Measurements from ENCODE around the gene ROPN1B. TPM values are rescaled to one million over a fixed set of nuclear protein-coding genes. Genes with fewer than 3 reads are reported as not detected.

ROPN1B gene
- total and polyA plus RNA-seq, 2 experiments from 2014 or later = not detected

GRCh38 chr3:125958511-125959316 is 10.3 kb upstream of the ROPN1B start:
- H3K36me3 Mint-ChIP-seq (ENCODE audit: low read depth) = no peaks in the 10 kb centered on the region
- Histone ChIP-seq H2AFZ (no peak overlapping the region), H4K20me1 (replicated peaks; ENCODE audit: insufficient read depth) (no peaks in the 10 kb centered on the region; the same call in 1 of the 2 replicates), H3F3A (replicated peaks; ENCODE audit: low read depth) (no peaks in the 10 kb centered on the region), H3K27me3 (ENCODE audit: insufficient read depth) (peaks cover 10% of the 10 kb centered on the region), H3K36me3 (ENCODE audit: insufficient read depth) (no peaks in the 10 kb centered on the region), H3K4me2 (peak overlapping the region; percentile 57; the same call in 1 of the 2 replicates), H3K79me2 (replicated peaks; ENCODE audit: insufficient read depth) (no peaks in the 10 kb centered on the region), H3K9me2 (ENCODE audit: insufficient read depth) (no peaks in the 10 kb centered on the region), H3K4me1 (ENCODE audit: insufficient read depth) (no peaks in the 10 kb centered on the region), H3K27ac (ENCODE audit: low read depth) (no peak overlapping the region), H3K4me3 (peak overlapping the region; percentile 41; the same call in 1 of the 2 replicates)
- DNase-seq (ENCODE audit: low spot score) (peak; percentile 80), ATAC-seq (peak; percentile 69)
- peak overlapping the region; percentile 33; the same call in 1 of the 3 replicates for H3K4me3 Mint-ChIP-seq
- H3K27ac Mint-ChIP-seq = no peak overlapping the region
- no peak for TF ChIP-seq EZH2phosphoT487 (IDR thresholded peaks at IDR 0.05; ENCODE audit: unreplicated experiment)
- no peak for TF ChIP-seq CREB1 (CRISPR knock-in tag; IDR thresholded peaks at IDR 0.05; ENCODE audit: low read depth)
- TF ChIP-seq ZNF331 (CRISPR knock-in tag; IDR thresholded peaks at IDR 0.05; ENCODE audit: low read depth) = no peak
- no peak for TF ChIP-seq POLR2AphosphoS5 (IDR thresholded peaks at IDR 0.05; ENCODE audit: low read depth)
- TF ChIP-seq REST (IDR thresholded peaks at IDR 0.05; ENCODE audit: unreplicated experiment) = no peak
- no peak; a peak in 1 of 4 replicates for TF ChIP-seq CTCF (conservative IDR thresholded peaks at IDR 0.05; ENCODE audit: low read depth in 2 of 2)
- TF ChIP-seq ZNF462 (CRISPR knock-in tag; IDR thresholded peaks at IDR 0.05) = no peak
- no peak for TF ChIP-seq STAT1 (IDR thresholded peaks at IDR 0.05; ENCODE audit: unreplicated experiment)
- no peak for TF ChIP-seq JUNB (IDR thresholded peaks at IDR 0.05; ENCODE audit: unreplicated experiment)
- TF ChIP-seq ZNF114 (CRISPR knock-in tag; IDR thresholded peaks at IDR 0.05) = no peak
- TF ChIP-seq NANOG (IDR thresholded peaks at IDR 0.05; ENCODE audit: borderline replicate concordance) = no peak
- no peak for TF ChIP-seq ETS1 (IDR thresholded peaks at IDR 0.05)
- TF ChIP-seq EZH2 (IDR thresholded peaks at IDR 0.05; ENCODE audit: low read depth, unreplicated experiment) = no peak
- H3K9me3 Mint-ChIP-seq = peaks cover 5% of the 10 kb centered on the region; the same call in 2 of the 3 replicates
- H3K4me1 Mint-ChIP-seq = no peaks in the 10 kb centered on the region
- peaks cover 9% of the 10 kb centered on the region for H3K27me3 Mint-ChIP-seq (ENCODE audit: insufficient read depth, low read depth, poor library complexity)

Data from GM23338 (cell line).